ENCODE results near the gene SLC17A3.

Gene SLC17A3

GRCh38 chr6:25835442-25836283 lies 38.4 kb downstream of the SLC17A3 start:
- DNase-seq, result no peak

- no peak for DNase-seq
These were observed 39.1 kb downstream of the SLC17A3 start for GRCh38 chr6:25834950-25835349.

GRCh38 chr6:25833136-25833535 lies 40.9 kb downstream of the SLC17A3 start:
- no peak for DNase-seq

- no peak for DNase-seq
These were observed 41.4 kb downstream of the SLC17A3 start for GRCh38 chr6:25832670-25833069.

GRCh38 chr6:25832307-25832662 lies 41.8 kb downstream of the SLC17A3 start:
- DNase-seq, result no peak

- DNase-seq, result no peak
These were observed 42.3 kb downstream of the SLC17A3 start, which contains the start of gene SLC17A1 for GRCh38 chr6:25831532-25832306. TSS of gene SLC17A1 (minus strand) at chr6:25832052. CDS start at chr6:25830557, 1,495 bp downstream.

GRCh38 chr6:25830458-25830857 lies 43.6 kb downstream of the SLC17A3 start:
- DNase-seq, result no peak

GRCh38 chr6:25829375-25829774 lies 44.7 kb downstream of the SLC17A3 start:
- no peak for DNase-seq

GRCh38 chr6:25821341-25821740 lies 52.7 kb downstream of the SLC17A3 start:
- DNase-seq, result no peak

GRCh38 chr6:25816252-25816651 lies 57.8 kb downstream of the SLC17A3 start:
- no peak for DNase-seq

GRCh38 chr6:25815194-25815593 lies 58.8 kb downstream of the SLC17A3 start:
- no peak for DNase-seq

- no peak for DNase-seq
These were observed 69.2 kb downstream of the SLC17A3 start for GRCh38 chr6:25804804-25805203.

GRCh38 chr6:25801436-25801835 lies 72.6 kb downstream of the SLC17A3 start:
- DNase-seq, result no peak
